ENCODE results near the gene GAR1.

The GAR1 gene

DNA sequence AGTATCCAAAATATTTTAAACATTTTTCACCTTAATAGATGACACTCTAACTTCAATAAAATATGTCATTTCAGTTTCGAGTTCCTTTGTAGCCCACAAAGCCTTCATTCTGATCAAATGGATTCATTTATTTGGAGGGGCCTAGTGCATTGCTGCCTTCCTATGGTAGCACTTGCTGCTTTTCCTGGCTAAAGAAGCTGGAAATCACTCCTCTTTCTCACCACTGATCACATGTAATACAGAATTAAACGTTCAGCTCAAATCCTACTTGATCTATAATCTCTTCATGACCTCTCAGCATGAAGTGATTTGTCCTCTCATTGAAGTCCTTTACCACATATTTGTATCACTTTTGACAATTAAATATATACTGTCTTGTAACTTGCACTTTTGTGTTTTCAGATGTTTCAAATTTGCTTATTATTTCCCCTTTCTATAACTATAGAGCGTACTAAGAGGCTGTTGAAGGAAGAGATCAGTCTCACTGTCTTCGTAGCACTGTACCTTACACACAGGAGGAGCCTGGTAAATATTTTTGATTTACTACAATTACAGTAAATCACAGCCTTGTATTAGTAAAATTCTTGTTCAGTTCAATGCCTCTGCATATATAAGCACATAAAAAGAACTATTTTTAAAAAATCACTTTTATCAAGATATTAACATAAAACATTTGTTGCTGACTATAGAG lies 14.3 kb upstream of the GAR1 start:
- H3K79me2 ChIP-seq (ENCODE audit: insufficient read depth, low read length), result no peaks in the 10 kb centered on the region
- no peaks in the 10 kb centered on the region for H3K4me1 ChIP-seq (ENCODE audit: insufficient read depth, low read length, severe bottlenecking)
- no peaks in the 10 kb centered on the region for H3K27me3 ChIP-seq (ENCODE audit: insufficient read depth, low read length)
- H2AFZ ChIP-seq (ENCODE audit: low read length), result no peak overlapping the region
- no peaks in the 10 kb centered on the region for H4K20me1 ChIP-seq (ENCODE audit: insufficient read depth, low read length)
- H3K9me2 ChIP-seq (ENCODE audit: low read depth, low read length), result no peaks in the 10 kb centered on the region
- no peaks in the 10 kb centered on the region for H3F3A ChIP-seq (ENCODE audit: insufficient read depth, low read length)
- H3K9ac ChIP-seq (ENCODE audit: low read length), result no peak overlapping the region
- no peak overlapping the region for H3K4me3 ChIP-seq (ENCODE audit: low read depth, low read length, poor library complexity, severe bottlenecking)
- H3K9me3 ChIP-seq (ENCODE audit: low read length), result no peaks in the 10 kb centered on the region; the same call in 1 of the 2 replicates
- H3K36me3 ChIP-seq (ENCODE audit: insufficient read depth, low read length), result no peaks in the 10 kb centered on the region
- H3K27ac ChIP-seq (ENCODE audit: low read depth, low read length, poor library complexity, severe bottlenecking), result no peak overlapping the region
- H3K4me2 ChIP-seq (ENCODE audit: low read length), result no peak overlapping the region
- no peak for TF ChIP-seq EZH2 (IDR thresholded peaks at IDR 0.05; ENCODE audit: borderline replicate concordance, low read length)
- TF ChIP-seq, protein P1, sequence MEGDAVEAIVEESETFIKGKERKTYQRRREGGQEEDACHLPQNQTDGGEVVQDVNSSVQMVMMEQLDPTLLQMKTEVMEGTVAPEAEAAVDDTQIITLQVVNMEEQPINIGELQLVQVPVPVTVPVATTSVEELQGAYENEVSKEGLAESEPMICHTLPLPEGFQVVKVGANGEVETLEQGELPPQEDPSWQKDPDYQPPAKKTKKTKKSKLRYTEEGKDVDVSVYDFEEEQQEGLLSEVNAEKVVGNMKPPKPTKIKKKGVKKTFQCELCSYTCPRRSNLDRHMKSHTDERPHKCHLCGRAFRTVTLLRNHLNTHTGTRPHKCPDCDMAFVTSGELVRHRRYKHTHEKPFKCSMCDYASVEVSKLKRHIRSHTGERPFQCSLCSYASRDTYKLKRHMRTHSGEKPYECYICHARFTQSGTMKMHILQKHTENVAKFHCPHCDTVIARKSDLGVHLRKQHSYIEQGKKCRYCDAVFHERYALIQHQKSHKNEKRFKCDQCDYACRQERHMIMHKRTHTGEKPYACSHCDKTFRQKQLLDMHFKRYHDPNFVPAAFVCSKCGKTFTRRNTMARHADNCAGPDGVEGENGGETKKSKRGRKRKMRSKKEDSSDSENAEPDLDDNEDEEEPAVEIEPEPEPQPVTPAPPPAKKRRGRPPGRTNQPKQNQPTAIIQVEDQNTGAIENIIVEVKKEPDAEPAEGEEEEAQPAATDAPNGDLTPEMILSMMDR (IDR thresholded peaks at IDR 0.05; ENCODE audit: low read length), result no peak

DNA sequence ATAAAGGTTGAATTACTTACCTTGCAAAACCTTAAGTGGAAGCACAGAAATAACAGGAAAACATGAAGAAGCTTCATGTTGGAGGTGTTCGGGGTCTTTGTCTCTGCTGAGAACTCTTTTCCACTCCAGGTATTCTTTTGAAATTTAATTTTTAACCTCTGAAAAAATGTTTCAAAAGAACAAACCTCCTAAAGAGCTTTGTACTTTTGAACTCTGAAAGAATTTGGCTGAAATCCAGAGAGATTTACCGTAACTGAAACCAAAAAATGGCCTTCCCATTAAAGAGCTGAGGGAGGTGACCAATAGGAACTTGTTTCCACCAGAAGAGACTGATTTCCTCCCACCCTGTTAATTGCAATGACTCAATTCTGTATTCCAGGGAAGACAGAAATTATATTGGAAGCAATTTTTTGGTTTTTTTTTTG lies 13.7 kb upstream of the GAR1 start, which contains the start of gene CFI:
Gene CFI (minus strand): TSS at position 105 of the 425 bp plus-strand sequence. CDS start 28 bp downstream, at position 77.
- H3K4me3 ChIP-seq (ENCODE audit: low read depth, low read length, poor library complexity, severe bottlenecking), result no peak within 1 kb of the TSS
- H3K9ac ChIP-seq (ENCODE audit: low read length), result no peak within 1 kb of the TSS
- no peaks in the 10 kb centered on the region for H3K4me1 ChIP-seq (ENCODE audit: insufficient read depth, low read length, severe bottlenecking)
- H3K27ac ChIP-seq (ENCODE audit: low read depth, low read length, poor library complexity, severe bottlenecking), result no peak within 1 kb of the TSS
- no peak within 1 kb of the TSS for H3K4me2 ChIP-seq (ENCODE audit: low read length)
- no peak within 1 kb of the TSS for H2AFZ ChIP-seq (ENCODE audit: low read length)
- H4K20me1 ChIP-seq (ENCODE audit: insufficient read depth, low read length), result no peaks in the 10 kb centered on the region
- H3K36me3 ChIP-seq (ENCODE audit: insufficient read depth, low read length), result no peaks in the 10 kb centered on the region
- no peaks in the 10 kb centered on the region for H3K9me2 ChIP-seq (ENCODE audit: low read depth, low read length)
- H3K27me3 ChIP-seq (ENCODE audit: insufficient read depth, low read length), result no peaks in the 10 kb centered on the region
- H3K9me3 ChIP-seq (ENCODE audit: low read length), result no peaks in the 10 kb centered on the region; the same call in 1 of the 2 replicates
- TF ChIP-seq, protein P1 (IDR thresholded peaks at IDR 0.05; ENCODE audit: low read length), result no peak
- no peaks in the 10 kb centered on the region for H3K79me2 ChIP-seq (ENCODE audit: insufficient read depth, low read length)
- no peaks in the 10 kb centered on the region for H3F3A ChIP-seq (ENCODE audit: insufficient read depth, low read length)

DNA sequence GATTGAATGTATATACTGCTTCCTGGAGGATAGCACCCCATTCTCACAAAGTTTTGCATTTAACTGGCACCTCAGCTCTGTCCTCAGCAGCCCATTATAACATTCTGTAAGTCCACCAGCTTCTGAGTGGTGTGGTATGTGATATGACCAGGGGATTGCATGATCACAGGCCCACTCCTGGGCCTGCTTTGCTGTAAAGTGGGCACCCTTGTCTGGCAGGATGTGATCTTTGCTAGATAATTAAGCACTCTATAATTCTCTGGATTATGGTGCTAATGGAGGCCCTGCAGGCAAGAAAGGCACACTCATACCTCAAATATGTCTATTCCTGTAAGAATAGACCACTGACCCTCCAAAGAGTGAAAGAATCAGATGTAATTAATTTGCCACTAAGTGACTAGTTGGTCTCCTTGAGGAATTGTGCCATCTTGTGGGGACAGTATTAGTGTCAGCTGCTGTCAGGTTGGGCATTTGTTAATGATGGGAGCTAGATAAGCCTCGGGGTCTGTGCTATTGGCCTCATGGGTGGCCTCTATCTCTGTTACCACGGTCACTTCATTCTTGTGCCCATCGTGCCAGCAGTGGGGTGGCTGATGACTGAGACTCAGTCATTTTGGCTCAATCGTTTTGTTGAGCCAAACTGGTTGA lies 11.5 kb upstream of the GAR1 start:
- Histone ChIP-seq H4K20me1 (ENCODE audit: insufficient read depth, low read length) (no peaks in the 10 kb centered on the region), H3K9ac (ENCODE audit: low read length) (no peak overlapping the region), H3K9me2 (ENCODE audit: low read depth, low read length) (no peaks in the 10 kb centered on the region), H3K27ac (ENCODE audit: low read depth, low read length, poor library complexity, severe bottlenecking) (no peak overlapping the region), H3F3A (ENCODE audit: insufficient read depth, low read length) (no peaks in the 10 kb centered on the region), H3K4me2 (ENCODE audit: low read length) (no peak overlapping the region), H2AFZ (ENCODE audit: low read length) (no peak overlapping the region), H3K79me2 (ENCODE audit: insufficient read depth, low read length) (no peaks in the 10 kb centered on the region), H3K4me3 (ENCODE audit: low read depth, low read length, poor library complexity, severe bottlenecking) (no peak overlapping the region), H3K9me3 (ENCODE audit: low read length) (no peaks in the 10 kb centered on the region), H3K4me1 (ENCODE audit: insufficient read depth, low read length, severe bottlenecking) (no peaks in the 10 kb centered on the region), H3K27me3 (ENCODE audit: insufficient read depth, low read length) (no peaks in the 10 kb centered on the region), H3K36me3 (ENCODE audit: insufficient read depth, low read length) (no peaks in the 10 kb centered on the region)
- TF ChIP-seq EZH2 (IDR thresholded peaks at IDR 0.05; ENCODE audit: borderline replicate concordance, low read length), result no peak
- TF ChIP-seq, protein P1 (IDR thresholded peaks at IDR 0.05; ENCODE audit: low read length), result peak; percentile 57

Measured in OCI-LY1 (cell line).